ENCODE results near the gene ELF4. TPM values are rescaled to one million over a fixed set of nuclear protein-coding genes. Genes with fewer than 3 reads are reported as not detected.

ELF4 gene
- total RNA-seq, 4 donors from 2014 or later, result 20.1 to 56.1 (median 44.2) TPM

- no peak overlapping the region for H3K4me3 ChIP-seq
- no peak for DNase-seq
- H3K27me3 ChIP-seq, result no peaks in the 10 kb centered on the region
- H3K27ac ChIP-seq, result no peak overlapping the region
- H3K36me3 ChIP-seq, result peaks cover 0 to 19% (median 3%) of the 10 kb centered on the region in 4 donors
- intact Hi-C loops (cut with DNase I; ENCODE audit: low total_unique reads) (loop anchor here (10.0 kb wide), 1 partner anchor 152 kb away; no protein-coding TSS in a partner anchor), in situ Hi-C loops (cut with MboI; ENCODE audit: low pct_ligation_motif_present in 1 of 4, low pct_unique_long_range_greater_than_20kb in 1 of 4, low sequenced_read_pairs in 3 of 4) (loop anchor here in 3 of 4 donors (25.0 kb wide), 3 partner anchors 120 to 480 kb away; no protein-coding TSS in a partner anchor)
- H3K9me3 ChIP-seq, result no peaks in the 10 kb centered on the region
- WGBS, 2 donors (ENCODE audit: low coverage in 1 of 2), result 82% methylated on average over 14 of the region's 15 CpGs; no CpG with 5 or more reads in 1 of the 2 donors
- peaks cover 0 to 5% (median 3%) of the 10 kb centered on the region in 4 donors for H3K4me1 ChIP-seq
- TF ChIP-seq CTCF (IDR thresholded peaks at IDR 0.05), result no peak
- TF ChIP-seq POLR2A (IDR thresholded peaks at IDR 0.05), result no peak
- TF ChIP-seq POLR2AphosphoS5 (IDR thresholded peaks at IDR 0.05), result no peak
- no peak for TF ChIP-seq EP300 (IDR thresholded peaks at IDR 0.05; ENCODE audit: low read depth)
These were observed 43.2 kb downstream of the ELF4 start for GRCh38 chrX:130066975-130067615.

GRCh38 chrX:130060122-130061069, 49.9 kb downstream of the ELF4 start:
- Histone ChIP-seq H3K4me3 (peak overlapping the region; percentile 30 to 68 (median 42)), H3K27ac (peak overlapping the region; percentile 62 to 86 (median 82)), H3K36me3 (no peaks in the 10 kb centered on the region), H3K27me3 (no peaks in the 10 kb centered on the region), H3K9me3 (no peaks in the 10 kb centered on the region), H3K4me1 (peaks cover 0 to 11% (median 4%) of the 10 kb centered on the region in 4 donors)
- DNase-seq, result peak; percentile 86
- TF ChIP-seq EP300 (IDR thresholded peaks at IDR 0.05; ENCODE audit: low read depth) (no peak), POLR2A (IDR thresholded peaks at IDR 0.05) (peak; percentile 21), CTCF (IDR thresholded peaks at IDR 0.05) (peak; percentile 77 to 95 (median 86)), POLR2AphosphoS5 (IDR thresholded peaks at IDR 0.05) (no peak)
- intact Hi-C loops (cut with DNase I; ENCODE audit: low total_unique reads) (loop anchor here (10.0 kb wide), 1 partner anchor 146 kb away; no protein-coding TSS in a partner anchor), in situ Hi-C loops (cut with MboI; ENCODE audit: low pct_ligation_motif_present in 1 of 4, low pct_unique_long_range_greater_than_20kb in 1 of 4, low sequenced_read_pairs in 3 of 4) (loop anchor here in 3 of 4 donors (25.0 kb wide), 3 partner anchors 127 to 473 kb away; no protein-coding TSS in a partner anchor)
- WGBS, 2 donors (ENCODE audit: low coverage in 1 of 2), result 53% methylated on average over 66 of the region's 87 CpGs; no CpG with 5 or more reads in 1 of the 2 donors

GRCh38 chrX:130058652-130059051, 51.6 kb downstream of the ELF4 start:
- in situ Hi-C loops (cut with MboI; ENCODE audit: low pct_ligation_motif_present in 1 of 4, low pct_unique_long_range_greater_than_20kb in 1 of 4, low sequenced_read_pairs in 3 of 4) (loop anchor here in 3 of 4 donors (10.0 to 25.0 kb wide), 4 partner anchors 129 to 471 kb away; no protein-coding TSS in a partner anchor), intact Hi-C loops (cut with DNase I; ENCODE audit: low total_unique reads) (no loop called here)
- DNase-seq, result no peak
- Histone ChIP-seq H3K4me1 (peaks cover 0 to 11% (median 4%) of the 10 kb centered on the region in 4 donors), H3K4me3 (no peak overlapping the region), H3K27me3 (no peaks in the 10 kb centered on the region), H3K36me3 (no peaks in the 10 kb centered on the region), H3K9me3 (no peaks in the 10 kb centered on the region), H3K27ac (no peak overlapping the region)
- WGBS, 2 donors (ENCODE audit: low coverage in 1 of 2), result 67 to 70% methylated on average over 1 to 7 of the region's 7 CpGs
- TF ChIP-seq POLR2A (IDR thresholded peaks at IDR 0.05), result no peak
- TF ChIP-seq EP300 (IDR thresholded peaks at IDR 0.05; ENCODE audit: low read depth), result no peak

GRCh38 chrX:130057209-130057608, 53.1 kb downstream of the ELF4 start:
- intact Hi-C loops (cut with DNase I; ENCODE audit: low total_unique reads) (no loop called here), in situ Hi-C loops (cut with MboI; ENCODE audit: low pct_ligation_motif_present in 1 of 4, low pct_unique_long_range_greater_than_20kb in 1 of 4, low sequenced_read_pairs in 3 of 4) (loop anchor here in 3 of 4 donors (10.0 to 25.0 kb wide), 4 partner anchors 130 to 470 kb away; no protein-coding TSS in a partner anchor)
- DNase-seq, result no peak
- 86% methylated on average over 9 of the region's 9 CpGs; no CpG with 5 or more reads in 1 of the 2 donors for WGBS, 2 donors (ENCODE audit: low coverage in 1 of 2)
- peaks cover 0 to 11% (median 4%) of the 10 kb centered on the region in 4 donors for H3K4me1 ChIP-seq
- no peaks in the 10 kb centered on the region for H3K9me3 ChIP-seq
- no peak for TF ChIP-seq EP300 (IDR thresholded peaks at IDR 0.05; ENCODE audit: low read depth)
- TF ChIP-seq CTCF (IDR thresholded peaks at IDR 0.05), result no peak
- no peak for TF ChIP-seq POLR2AphosphoS5 (IDR thresholded peaks at IDR 0.05)
- no peak for TF ChIP-seq POLR2A (IDR thresholded peaks at IDR 0.05)
- no peaks in the 10 kb centered on the region for H3K27me3 ChIP-seq
- H3K4me3 ChIP-seq, result no peak overlapping the region
- no peaks in the 10 kb centered on the region for H3K36me3 ChIP-seq
- no peak overlapping the region for H3K27ac ChIP-seq

Measured in transverse colon (tissue), 4 donors.